Right ventricle myocardium superior (tissue), 1 donor: ENCODE measurements around the gene JAKMIP2. TPM values are rescaled to one million over a fixed set of nuclear protein-coding genes. Genes with fewer than 3 reads are reported as not detected.

Experiments
- ATAC-seq: fragments of 200-7000 bp; cut with Tn5 transposase; one replicate; pipeline ENCODE4 v1.9.1; 2020; ENCODE audit warnings: mild to moderate bottlenecking; ENCODE audit not compliant: poor library complexity
- DNase-seq: peaks from one replicate; pipeline ENCODE4 v3.0.0-alpha.2; 2020
- intact Hi-C: fragments of 100-400 bp; cut with DNase I; formaldehyde crosslinking; loops from one replicate; pipeline ENCODE4 v1.11.2; 2022
- total RNA-seq: library from RNA; stranded (reverse); fragmentation: NEBNext Ultra II Directional; extraction: Animal tissue kit (Norgen Biotek cat#: 25700); gene quantifications from one replicate; pipeline ENCODE4 v1.2.1, GENCODE V29; 2021
- donor health status: DM: no; HTN: yes; CAD: no; lungs with severe emphysema.

The JAKMIP2 gene
- total RNA-seq, 1 donor from 2014 or later: 0.27 TPM

DNA sequence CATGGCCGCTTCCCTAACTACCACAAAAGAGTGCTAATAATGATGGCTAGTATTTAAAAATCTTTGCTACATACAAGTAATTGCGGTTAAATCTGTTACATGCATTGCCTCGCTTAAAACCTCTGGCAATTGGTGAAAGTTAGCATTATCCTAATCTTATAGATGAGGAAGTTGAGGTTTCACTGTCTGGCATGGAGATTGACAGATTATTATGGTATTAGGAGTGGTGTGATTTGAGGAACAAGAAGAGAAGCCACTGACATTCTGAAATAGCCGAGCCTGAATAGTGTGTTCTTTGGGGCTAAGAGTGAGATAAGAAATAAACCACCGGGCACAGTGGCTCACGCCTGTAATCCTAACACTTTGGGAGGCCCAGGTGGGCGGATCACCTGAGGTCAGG is 227.4 kb downstream of the JAKMIP2 start:
- DNase-seq (no peak), ATAC-seq (no peak)
- intact Hi-C loops: loop anchor here (5.0 to 10.0 kb wide), 2 partner anchors 50 to 98 kb away; no protein-coding TSS in a partner anchor

DNA sequence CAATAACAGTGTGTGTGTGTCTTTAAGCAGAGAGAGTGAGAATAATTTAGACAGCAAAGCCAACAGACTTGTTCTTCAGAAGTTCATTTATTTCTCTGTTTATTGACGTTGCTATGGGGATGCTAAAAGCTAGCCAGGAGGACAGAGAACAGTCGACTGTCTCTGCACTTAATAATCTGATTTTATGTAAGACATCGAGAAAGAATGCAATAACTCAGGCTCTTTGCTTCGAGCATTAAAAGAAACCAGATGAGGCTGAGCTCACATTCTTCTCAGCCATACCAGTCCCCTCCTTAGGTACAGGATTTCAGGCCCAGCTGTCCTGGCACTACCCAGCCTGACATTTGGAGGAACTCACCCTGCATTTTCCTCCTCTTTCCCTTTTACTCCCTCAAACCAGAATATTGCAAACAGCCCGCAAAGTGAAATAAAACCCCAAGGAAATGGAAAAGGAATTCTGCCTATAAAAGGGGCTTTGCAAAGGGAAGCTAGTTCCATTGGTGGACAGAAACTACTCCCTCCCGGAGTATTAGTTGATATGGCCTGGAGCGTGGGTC is 228.2 kb downstream of the JAKMIP2 start:
- intact Hi-C loops: loop anchor here (10.0 kb wide), 1 partner anchor 50 kb away; no protein-coding TSS in a partner anchor
- ATAC-seq (peak; percentile 66), DNase-seq (no peak)

DNA sequence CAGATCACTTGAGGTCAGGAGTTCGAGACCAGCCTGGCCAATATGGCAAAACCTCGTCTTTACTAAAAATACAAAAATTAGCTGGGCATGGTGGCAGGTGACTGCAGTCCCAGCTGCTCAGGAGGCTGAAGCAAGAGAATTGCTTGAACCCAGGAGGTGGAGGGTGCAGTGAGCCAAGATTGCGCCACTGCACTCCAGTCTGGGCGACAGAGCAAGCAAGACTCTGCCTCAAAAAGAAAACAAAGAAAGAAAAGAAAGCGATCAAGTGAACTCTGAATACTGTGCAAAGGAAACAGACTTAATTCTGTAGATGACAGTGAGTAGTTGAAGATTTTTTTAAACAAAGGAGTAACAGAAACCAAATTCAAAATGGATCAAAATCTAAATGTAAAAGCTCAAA is 228.7 kb downstream of the JAKMIP2 start:
- intact Hi-C loops: loop anchor here (10.0 kb wide), 1 partner anchor 49 kb away; no protein-coding TSS in a partner anchor
- DNase-seq: peak; percentile 60

DNA sequence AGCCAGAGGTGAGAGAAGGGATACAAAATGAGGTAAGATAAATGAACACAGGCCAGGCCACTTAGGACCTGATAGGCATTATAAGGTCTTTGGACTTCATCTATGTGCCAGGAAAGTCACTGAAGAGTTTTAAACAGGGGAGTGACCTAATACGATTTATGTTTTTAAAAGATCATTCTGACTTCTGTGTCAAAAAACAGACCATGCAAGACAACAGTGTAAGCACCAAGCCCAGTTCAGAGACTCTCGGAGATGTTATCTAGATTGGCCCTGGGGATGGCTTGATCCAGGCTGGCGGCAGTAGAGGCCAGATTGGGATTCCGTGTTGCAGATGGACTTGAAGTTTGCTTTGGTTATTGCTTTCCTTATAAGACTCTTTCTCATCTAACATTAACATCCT is 229.6 kb downstream of the JAKMIP2 start:
- intact Hi-C loops: loop anchor here (10.0 kb wide), 1 partner anchor 48 kb away; no protein-coding TSS in a partner anchor
- DNase-seq (no peak), ATAC-seq (no peak)

More for the DNA sequence above, 228.7 kb downstream of the JAKMIP2 start:
- ATAC-seq: peak; percentile 60

DNA sequence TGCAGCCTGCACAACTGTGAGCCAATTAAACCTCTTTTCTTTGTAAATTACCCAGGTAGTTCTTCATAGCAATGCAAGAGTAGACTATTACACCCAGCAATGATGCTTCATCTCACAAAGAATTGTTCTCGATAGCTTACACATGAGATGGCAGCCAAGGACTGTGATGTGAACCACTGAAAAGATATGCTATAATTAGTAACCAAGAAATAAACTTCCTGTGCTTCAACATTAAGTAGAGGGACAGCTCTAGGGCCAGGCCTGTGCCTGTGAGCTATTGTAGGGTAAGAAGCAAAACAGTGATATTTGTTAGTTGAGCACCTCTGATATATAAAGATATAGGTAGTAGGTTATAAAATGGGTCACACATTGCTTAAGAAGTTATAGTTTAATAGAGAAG is 230.9 kb downstream of the JAKMIP2 start:
- ATAC-seq: peak; percentile 45
- no peak for DNase-seq
- intact Hi-C loops: loop anchor here (10.0 kb wide), 1 partner anchor 47 kb away; no protein-coding TSS in a partner anchor

DNA sequence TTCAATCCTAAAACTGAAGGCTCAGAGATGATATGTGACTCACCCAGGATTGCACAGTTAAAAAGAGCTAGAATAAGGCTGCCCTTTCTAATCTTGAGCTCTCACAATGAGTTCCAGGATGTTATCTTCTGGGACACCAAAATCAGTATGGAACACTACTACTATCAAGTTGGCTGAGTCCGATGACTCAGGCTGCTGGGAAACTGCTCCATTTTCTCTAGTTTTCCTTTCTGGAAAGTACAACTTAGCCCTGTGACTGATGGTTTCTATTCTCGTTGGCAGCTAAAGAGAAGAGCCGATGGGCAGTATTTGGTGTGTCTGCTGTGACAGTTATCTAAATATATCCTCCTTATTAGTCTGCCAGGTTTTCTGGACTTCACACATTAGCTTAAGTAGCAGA is 234.8 kb downstream of the JAKMIP2 start:
- intact Hi-C loops: no loop called here
- DNase-seq (no peak), ATAC-seq (peak; percentile 70)

DNA sequence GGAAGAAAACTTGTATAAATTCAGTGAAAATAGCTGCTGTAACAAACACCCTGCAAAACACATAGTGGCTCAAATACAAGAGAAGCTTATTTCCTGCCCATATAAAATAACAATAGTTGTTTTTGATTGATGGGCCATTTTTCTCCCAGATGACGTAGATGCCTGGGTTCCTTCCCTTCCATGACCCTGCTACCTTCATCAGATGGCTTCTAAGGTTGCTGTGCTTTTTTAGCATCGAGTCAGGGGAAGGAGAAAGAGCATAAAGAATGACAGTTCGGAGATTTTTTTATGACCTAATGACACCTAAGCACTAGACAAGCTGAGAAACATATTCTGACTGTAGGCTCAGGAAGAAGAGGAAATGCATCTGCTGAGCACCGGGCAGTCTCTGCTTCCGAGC is 238.0 kb downstream of the JAKMIP2 start:
- intact Hi-C loops: no loop called here
- no peak for ATAC-seq
- no peak for DNase-seq

DNA sequence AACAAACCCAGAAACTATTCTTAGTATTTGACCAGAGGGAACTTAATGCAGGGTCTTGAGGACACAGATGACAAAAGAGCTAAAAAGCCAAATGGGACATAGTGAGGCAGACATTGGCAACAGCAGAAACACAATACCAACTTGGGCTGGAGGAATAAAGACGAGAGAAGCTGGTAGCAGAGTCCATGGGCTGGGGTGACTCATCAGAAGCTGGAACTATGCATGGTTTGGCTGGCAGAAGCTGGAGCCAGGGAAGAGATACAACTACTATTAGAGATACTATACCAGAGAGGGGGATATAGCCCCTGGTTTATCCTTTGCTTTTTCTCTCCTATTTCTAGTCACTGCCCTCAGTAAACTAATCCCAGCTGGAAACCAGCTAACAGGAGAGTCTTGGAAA is 243.5 kb downstream of the JAKMIP2 start:
- no peak for ATAC-seq
- intact Hi-C loops: no loop called here
- no peak for DNase-seq

DNA sequence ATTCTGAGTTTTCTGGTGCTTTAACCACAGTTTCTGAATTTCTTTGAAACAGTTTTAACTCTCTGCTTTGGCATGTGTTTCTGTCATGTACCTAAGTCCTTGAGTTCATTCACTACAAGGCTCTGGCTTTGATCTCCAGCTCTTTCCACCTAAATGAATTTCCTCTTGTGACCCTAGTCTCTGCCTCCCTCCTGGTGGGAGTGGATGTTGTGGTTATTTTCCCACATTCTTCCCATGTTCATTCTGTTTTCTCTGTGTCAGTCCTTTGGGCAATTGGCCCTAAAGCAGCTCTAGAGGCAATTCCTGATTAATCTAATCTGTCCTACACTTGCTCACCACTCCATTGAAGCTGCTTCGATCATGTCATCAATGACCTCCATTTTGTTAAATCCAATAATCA is 244.3 kb downstream of the JAKMIP2 start:
- ATAC-seq (no peak), DNase-seq (no peak)
- intact Hi-C loops: no loop called here

Other genes with a start within 250 kb of the JAKMIP2 start
- not detected for gene SPINK1, start 48.9 kb upstream of the JAKMIP2 start, total RNA-seq
- not detected for gene SCGB3A2, start 96.0 kb upstream of the JAKMIP2 start, total RNA-seq
- gene C5orf46, start 123.8 kb upstream of the JAKMIP2 start, total RNA-seq: 2.0 TPM